Loucy (cell line): Measurements from ENCODE around the gene MROH9.

Source experiments
- CTCF ChIP-seq: fragments of 200-600 bp; sonication (generic); conservative IDR thresholded peaks from 2 replicates; pipeline ENCODE4 v1.5.1; 2014; ENCODE audit warnings: mild to moderate bottlenecking, antibody characterized with exemption, low read length
- EZH2phosphoT487 ChIP-seq: fragments of 200-600 bp; IDR thresholded peaks from 2 replicates; pipeline ENCODE4 v1.6.1; 2018; ENCODE audit warnings: antibody characterized with exemption, mild to moderate bottlenecking, moderate library complexity, borderline replicate concordance

- no peak for TF ChIP-seq CTCF
- no peak for TF ChIP-seq EZH2phosphoT487
Measured at GRCh38 chr1:171112119-171112518, 176.8 kb downstream of the MROH9 start.
